ENCODE data around the gene PIK3IP1. TPM values are rescaled to one million over a fixed set of nuclear protein-coding genes. Genes with fewer than 3 reads are reported as not detected.

The PIK3IP1 gene
- total and polyA plus RNA-seq, 4 donors, result 11.5 to 47.1 (median 29.7) TPM

- Histone ChIP-seq H3K27ac (ENCODE audit: low read depth in 1 of 2, low read length in 1 of 2) (peak overlapping the region in 1 of 2 donors; percentile 32), H3K36me3 (ENCODE audit: control insufficient read depth in 4 of 4, insufficient read depth in 4 of 4, low read length in 4 of 4) (peaks cover 0 to 3% (median 1%) of the 10 kb centered on the region in 4 donors), H3K27me3 (ENCODE audit: control insufficient read depth in 3 of 3, insufficient read depth in 3 of 3, low read length in 2 of 3) (no peaks in the 10 kb centered on the region), H3K9me3 (ENCODE audit: control insufficient read depth in 4 of 4, insufficient read depth in 3 of 4, low read length in 3 of 4) (no peaks in the 10 kb centered on the region), H3K9ac (ENCODE audit: insufficient read depth in 1 of 2, low read length in 2 of 2) (no peak overlapping the region), H3K4me3 (no peak overlapping the region), H3K4me1 (ENCODE audit: control insufficient read depth in 5 of 5, insufficient read depth in 5 of 5, low read length in 5 of 5) (peaks cover 0 to 11% (median 10%) of the 10 kb centered on the region in 5 donors)
- TF ChIP-seq CTCF (IDR thresholded peaks at IDR 0.05; ENCODE audit: control extremely low read depth, extremely low read depth), result no peak
- DNase-seq, result peak in 1 of 3 donors; percentile 67
- WGBS, 2 donors, result 23 to 45% methylated on average over 3 of the region's 3 CpGs
- ATAC-seq (ENCODE audit: insufficient read depth, low FRiP score), result peak; percentile 29
These were observed 57.2 kb downstream of the PIK3IP1 start for GRCh38 chr22:31235081-31235480.

- no peak for TF ChIP-seq CTCF (IDR thresholded peaks at IDR 0.05; ENCODE audit: control extremely low read depth, extremely low read depth)
- H3K27ac ChIP-seq (ENCODE audit: low read depth in 1 of 2, low read length in 1 of 2), result no peak overlapping the region
- no peak overlapping the region for H3K9ac ChIP-seq (ENCODE audit: insufficient read depth in 1 of 2, low read length in 2 of 2)
- no peak for ATAC-seq (ENCODE audit: insufficient read depth, low FRiP score)
- no peak for DNase-seq
- H3K36me3 ChIP-seq (ENCODE audit: control insufficient read depth in 4 of 4, insufficient read depth in 4 of 4, low read length in 4 of 4), result peaks cover 0 to 4% (median 0%) of the 10 kb centered on the region in 4 donors
- peaks cover 4 to 26% (median 19%) of the 10 kb centered on the region in 5 donors for H3K4me1 ChIP-seq (ENCODE audit: control insufficient read depth in 5 of 5, insufficient read depth in 5 of 5, low read length in 5 of 5)
- no peaks in the 10 kb centered on the region for H3K9me3 ChIP-seq (ENCODE audit: control insufficient read depth in 4 of 4, insufficient read depth in 3 of 4, low read length in 3 of 4)
- no peak overlapping the region for H3K4me3 ChIP-seq
- WGBS, 2 donors, result 64 to 71% methylated on average over 3 of the region's 3 CpGs
- H3K27me3 ChIP-seq (ENCODE audit: control insufficient read depth in 3 of 3, insufficient read depth in 3 of 3, low read length in 2 of 3), result no peaks in the 10 kb centered on the region
These were observed 59.3 kb downstream of the PIK3IP1 start for GRCh38 chr22:31233001-31233400.

Small RNA genes within 50 kb of the gene (small RNA-seq; reads per million reads assigned to genes)
- gene RNA5SP496 (ENCODE audit: low replicate concordance), result not detected

Other genes with a start within 250 kb of the PIK3IP1 start
- 100 to 1,000 TPM in 1 of 2 donors, 10 to 100 TPM in 1; 92.6 to 101 TPM for gene SMTN, start 211.2 kb downstream of the PIK3IP1 start, total RNA-seq
- 10 to 100 TPM; 30.8 to 36.8 TPM for gene SMTN, start 211.2 kb downstream of the PIK3IP1 start, polyA plus RNA-seq
- gene SELENOM, start 184.9 kb downstream of the PIK3IP1 start, total RNA-seq, result 100 to 1,000 TPM in 1 of 2 donors, 10 to 100 TPM in 1; 26.6 to 156 TPM
- 100 to 1,000 TPM; 138 to 159 TPM for gene SELENOM, start 184.9 kb downstream of the PIK3IP1 start, polyA plus RNA-seq
- gene INPP5J, start 169.5 kb downstream of the PIK3IP1 start, total RNA-seq, result 1 to 10 TPM; 1.3 to 6.5 TPM
- gene INPP5J, start 169.5 kb downstream of the PIK3IP1 start, polyA plus RNA-seq, result 1 to 10 TPM; 1.2 to 2.9 TPM
- gene PLA2G3, start 152.0 kb downstream of the PIK3IP1 start, total RNA-seq, result 10 to 100 TPM in 1 of 2 donors, under 1 TPM in 1; 0.85 to 17.4 TPM
- gene PLA2G3, start 152.0 kb downstream of the PIK3IP1 start, polyA plus RNA-seq, result 10 to 100 TPM in 1 of 2 donors, 1 to 10 TPM in 1; 5.7 to 10.7 TPM
- 10 to 100 TPM; 28.2 to 34.1 TPM for gene RNF185, start 132.3 kb downstream of the PIK3IP1 start, total RNA-seq
- gene RNF185, start 132.3 kb downstream of the PIK3IP1 start, polyA plus RNA-seq, result 10 to 100 TPM; 16.9 to 28.9 TPM
- gene LIMK2, start 80.2 kb downstream of the PIK3IP1 start, total RNA-seq, result 10 to 100 TPM; 80.0 to 82.8 TPM
- 100 to 1,000 TPM in 1 of 2 donors, 10 to 100 TPM in 1; 27.3 to 113 TPM for gene LIMK2, start 80.2 kb downstream of the PIK3IP1 start, polyA plus RNA-seq
- 10 to 100 TPM; 35.0 to 35.4 TPM for gene PATZ1, start 53.9 kb upstream of the PIK3IP1 start, total RNA-seq
- 10 to 100 TPM; 12.6 to 24.2 TPM for gene PATZ1, start 53.9 kb upstream of the PIK3IP1 start, polyA plus RNA-seq
- 10 to 100 TPM; 43.3 to 47.1 TPM for gene DRG1, start 107.1 kb upstream of the PIK3IP1 start, total RNA-seq
- 10 to 100 TPM; 39.6 to 40.5 TPM for gene DRG1, start 107.1 kb upstream of the PIK3IP1 start, polyA plus RNA-seq
- gene EIF4ENIF1, start 197.4 kb upstream of the PIK3IP1 start, total RNA-seq, result 10 to 100 TPM; 14.3 to 25.5 TPM
- 10 to 100 TPM in 1 of 2 donors, 1 to 10 TPM in 1; 9.3 to 12.9 TPM for gene EIF4ENIF1, start 197.4 kb upstream of the PIK3IP1 start, polyA plus RNA-seq
- 10 to 100 TPM; 34.2 to 46.0 TPM for gene SFI1, start 204.0 kb upstream of the PIK3IP1 start, total RNA-seq
- 10 to 100 TPM; 14.0 to 31.2 TPM for gene SFI1, start 204.0 kb upstream of the PIK3IP1 start, polyA plus RNA-seq